Retina (tissue), 1 donor: ENCODE measurements around the gene CHP1.
"Not testable (repeated sequence)": the region's sequence is repeated elsewhere in the genome, so short reads cannot be mapped to it uniquely, and the experiment has no call there.

Experiments used
- DNase-seq: peaks from one replicate; pipeline ENCODE4 v3.0.0-alpha.2; 2016

Gene CHP1

DNA sequence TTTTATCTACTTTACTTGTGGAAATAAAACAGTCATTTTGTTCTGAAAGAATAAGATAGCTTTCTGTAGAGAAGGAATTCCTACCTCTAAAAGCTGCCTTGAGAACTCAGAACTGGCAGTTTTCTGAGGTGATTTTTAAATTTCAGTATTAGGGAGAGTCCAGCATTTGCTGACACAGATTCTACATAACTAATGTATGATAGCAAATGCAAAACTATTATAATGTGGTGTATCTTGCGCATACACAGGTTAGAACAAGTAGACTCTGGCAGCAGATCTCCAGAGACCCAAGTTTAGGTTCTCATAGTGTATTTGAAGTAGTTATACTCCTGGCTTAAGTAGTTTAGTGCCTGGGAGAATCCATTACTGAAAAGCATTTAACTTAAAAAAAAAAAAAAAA is 70.5 kb downstream of the CHP1 start:
- no peak for DNase-seq

DNA sequence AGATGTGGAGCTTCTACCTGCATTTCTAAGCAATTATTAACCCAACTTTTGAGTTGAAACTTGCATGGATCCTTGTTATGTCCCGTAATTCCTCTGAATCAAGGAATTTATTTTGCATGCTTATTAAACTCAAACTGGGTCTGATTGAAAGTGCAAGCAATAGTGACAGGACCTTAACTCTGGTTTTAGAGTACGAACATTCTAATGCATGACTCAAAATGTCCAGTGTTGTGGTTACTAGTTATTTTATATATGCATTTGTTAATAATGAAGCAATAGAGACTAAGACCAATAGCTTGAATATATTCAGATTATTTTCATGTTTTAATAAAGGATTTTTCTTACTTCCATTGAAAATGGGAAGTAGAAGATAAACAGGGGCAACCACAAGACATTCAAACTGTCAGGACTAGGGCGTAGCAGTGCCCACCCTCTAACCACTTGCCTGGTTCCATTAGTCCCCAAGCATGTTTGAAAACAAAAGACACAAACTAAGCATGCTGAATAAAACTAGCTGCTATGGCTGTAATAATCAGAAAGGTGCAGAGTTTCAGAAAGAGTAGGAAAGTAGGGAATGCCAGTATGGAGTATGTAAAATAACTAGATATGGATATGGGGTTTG is 73.2 kb downstream of the CHP1 start:
- no peak for DNase-seq

- no peak for DNase-seq
These were observed 76.6 kb downstream of the CHP1 start for GRCh38 chr15:41307679-41308078.

DNA sequence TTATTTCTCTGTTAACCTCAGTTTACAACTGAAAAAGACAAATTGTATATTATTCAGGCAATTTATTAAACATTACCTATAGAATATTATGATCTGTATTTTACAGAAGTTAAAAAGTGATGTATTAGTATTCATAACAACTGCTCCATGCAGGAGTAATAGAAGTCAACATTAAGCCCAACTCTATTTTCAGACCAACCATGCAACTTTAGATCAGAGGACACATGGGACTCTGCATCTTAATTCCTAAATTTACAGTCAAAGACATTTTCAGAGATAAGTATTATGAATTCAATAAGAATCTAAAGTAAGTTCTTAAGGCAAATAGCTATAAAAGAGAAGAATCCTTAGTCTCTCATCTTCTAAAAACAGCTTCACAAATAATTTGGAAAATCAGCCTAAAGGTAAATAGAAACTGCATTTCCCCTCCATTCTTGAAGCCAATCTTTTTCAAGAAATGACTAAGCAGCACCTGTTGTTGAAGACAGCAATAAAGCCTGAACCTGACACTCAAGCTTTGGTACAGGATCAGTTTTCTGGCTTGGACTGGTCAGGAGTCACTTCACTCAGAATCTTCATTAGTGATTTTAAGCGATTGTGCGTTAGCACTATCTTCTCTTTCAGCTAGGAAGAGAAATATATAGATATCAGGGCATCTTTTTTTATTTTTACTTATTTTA is 78.3 kb downstream of the CHP1 start:
- no peak for DNase-seq

GRCh38 chr15:41320805-41321330 is 89.8 kb downstream of the CHP1 start:
- DNase-seq, result not testable (repeated sequence)

GRCh38 chr15:41323611-41324010 is 92.5 kb downstream of the CHP1 start:
- DNase-seq, result no peak

GRCh38 chr15:41331281-41331680 is 100.2 kb downstream of the CHP1 start:
- DNase-seq, result no peak
